NCI-H2107 (cell line): ENCODE results near the gene XPO1.
"Not testable (repeated sequence)": the region's sequence is repeated elsewhere in the genome, so short reads cannot be mapped to it uniquely, and the experiment has no call there.

Experiments used
- DNase-seq: peaks from one replicate; lab custom pipeline; 2025; lab: John Stamatoyannopoulos, UW

Gene XPO1

DNA sequence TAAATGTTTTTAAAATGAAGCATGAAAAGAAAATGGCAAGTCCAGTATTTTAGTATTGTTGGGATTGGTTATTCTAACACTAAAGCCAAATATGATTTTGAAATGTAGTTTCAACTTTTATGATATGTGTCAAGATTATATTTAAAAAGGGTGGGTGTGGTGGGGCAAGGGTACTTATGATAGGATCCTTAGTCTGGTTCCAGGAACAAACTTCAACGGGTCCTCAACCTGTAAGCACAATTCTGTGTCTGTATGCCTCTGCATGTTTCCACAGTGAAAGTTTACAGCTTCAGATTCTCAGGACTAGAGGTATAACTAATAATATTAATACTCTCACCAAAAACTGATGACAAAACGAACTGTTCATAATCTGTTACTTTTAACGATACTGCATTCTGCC lies 73.1 kb downstream of the XPO1 start:
- DNase-seq = no peak

DNA sequence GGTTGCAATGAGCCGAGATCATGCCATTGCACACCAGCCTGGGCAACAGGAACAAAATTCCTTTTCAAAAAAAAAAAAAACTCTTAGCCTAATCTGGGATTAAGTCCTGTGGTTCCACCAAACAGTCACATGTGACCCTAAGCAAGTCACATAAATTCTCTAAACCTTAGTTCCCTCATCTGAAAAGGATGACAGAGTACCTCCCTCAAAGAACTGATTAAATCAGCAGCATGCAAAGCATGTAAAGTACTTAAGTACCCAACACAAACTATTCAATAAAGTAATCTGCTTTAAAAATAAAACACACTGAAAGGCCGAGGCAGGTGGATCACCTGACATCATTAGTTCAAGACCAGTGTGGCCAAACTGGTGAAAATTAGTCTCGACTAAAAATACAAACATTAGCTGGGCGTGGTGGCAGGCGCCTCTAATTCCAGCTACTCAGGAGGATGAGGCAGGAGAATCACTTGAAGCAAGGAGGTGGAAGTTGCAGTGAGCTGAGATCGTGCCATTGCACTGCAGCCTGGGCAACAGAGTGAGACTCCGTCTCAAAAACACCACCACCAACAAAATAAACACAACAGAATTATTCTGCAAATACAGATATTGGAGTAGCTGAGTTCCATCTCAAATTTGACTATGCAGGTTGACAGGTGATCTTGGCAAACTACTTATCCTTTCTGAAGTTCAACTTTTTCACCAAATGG lies 74.2 kb downstream of the XPO1 start:
- DNase-seq = no peak

DNA sequence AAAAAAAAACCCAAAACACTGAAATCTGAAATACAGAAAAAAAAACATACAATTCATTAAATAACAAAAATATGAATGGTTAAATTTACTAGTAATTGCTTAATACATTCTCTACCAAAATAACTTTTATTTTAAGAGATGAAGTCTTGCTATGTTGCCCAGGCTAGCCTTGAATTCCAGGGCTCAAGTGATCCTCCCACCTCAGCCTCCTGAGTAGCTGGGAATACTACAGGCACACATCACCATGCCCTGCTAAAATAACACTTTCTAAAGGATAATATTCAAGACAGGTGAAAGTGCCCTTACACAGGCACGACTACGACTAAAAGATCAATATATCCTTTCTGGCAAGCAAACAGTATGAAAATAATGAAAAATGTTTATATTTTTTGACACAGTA lies 76.8 kb downstream of the XPO1 start:
- DNase-seq = no peak

DNA sequence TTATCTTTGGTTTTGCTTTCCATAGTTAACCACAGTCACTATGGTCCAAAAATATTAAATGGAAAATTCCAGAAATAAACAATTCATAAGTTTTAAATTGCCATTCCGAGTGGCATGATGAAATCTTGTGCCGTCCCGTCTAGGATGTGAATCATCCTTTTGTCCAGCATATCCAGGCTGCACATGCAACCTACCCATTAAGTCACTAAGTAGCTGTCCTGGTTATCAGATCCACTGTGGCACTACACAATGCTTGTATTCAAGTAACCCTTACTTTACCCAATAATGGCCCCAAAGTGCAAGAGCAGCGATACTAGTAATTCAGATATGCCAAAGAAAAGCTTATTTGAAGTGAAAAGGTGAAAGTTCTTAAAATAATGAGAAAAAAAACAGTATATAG lies 78.0 kb downstream of the XPO1 start:
- no peak for DNase-seq

DNA sequence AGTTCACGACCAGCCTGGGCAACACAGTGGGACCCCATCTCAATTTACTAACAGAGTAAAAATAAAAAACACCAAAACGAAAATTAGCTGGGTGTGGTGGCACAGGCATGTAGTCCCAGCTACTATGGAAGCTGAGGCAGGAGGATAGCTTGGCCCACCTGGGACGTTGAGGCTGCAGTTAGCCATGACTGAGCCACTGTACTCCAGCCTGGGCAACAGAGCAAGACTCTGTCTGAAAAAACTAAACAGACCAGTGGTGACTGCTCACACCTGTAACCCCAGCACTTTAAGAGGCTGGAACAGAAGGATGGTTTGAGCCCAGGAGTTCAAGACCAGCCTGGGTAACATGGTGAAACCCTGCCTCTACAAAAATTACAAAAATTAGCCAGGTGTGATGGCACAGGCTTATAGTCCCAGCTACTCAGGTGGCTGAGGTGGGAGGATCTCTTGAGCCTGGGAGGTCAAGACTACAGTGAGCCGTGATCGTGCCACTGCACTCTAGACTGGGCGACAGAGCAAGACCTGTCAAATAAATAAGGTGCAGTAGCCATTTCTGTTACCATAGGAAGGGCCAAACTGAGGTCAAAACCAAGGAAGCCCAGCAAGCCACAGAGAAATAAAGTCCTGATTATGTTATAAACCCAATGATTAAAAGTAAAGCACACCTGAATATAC lies 81.3 kb downstream of the XPO1 start:
- no peak for DNase-seq

DNA sequence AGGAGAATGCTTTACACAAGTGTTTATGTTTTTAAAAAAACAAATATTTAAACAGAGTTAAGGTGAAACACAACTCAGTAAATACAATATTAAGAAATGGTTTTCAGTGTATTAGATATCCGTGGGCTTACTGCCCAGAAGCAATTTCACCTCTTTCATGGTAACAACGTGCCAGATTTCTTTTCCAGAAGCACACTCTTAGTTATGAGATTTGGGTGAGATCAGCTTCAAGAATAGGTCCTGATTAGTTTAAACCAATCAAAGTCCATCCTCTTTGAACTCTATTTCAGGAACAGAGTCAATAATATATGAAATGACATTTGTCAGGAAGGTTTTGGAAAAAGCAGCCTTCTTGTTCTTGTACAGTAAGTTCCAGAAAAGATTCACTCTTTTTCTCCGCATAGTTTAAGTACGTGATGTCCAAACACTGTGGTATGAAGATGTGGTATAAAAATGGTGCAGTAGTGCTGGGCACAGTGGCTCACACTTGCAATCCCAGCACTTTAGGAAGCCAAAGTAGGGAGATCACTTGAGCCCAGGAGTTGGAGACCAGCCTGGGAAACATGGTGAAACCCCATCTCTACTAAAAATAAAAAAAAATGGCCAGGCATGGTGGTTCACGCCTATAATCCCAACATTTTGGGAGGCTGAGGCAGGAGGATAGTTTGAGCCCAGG lies 81.9 kb downstream of the XPO1 start:
- no peak for DNase-seq

DNA sequence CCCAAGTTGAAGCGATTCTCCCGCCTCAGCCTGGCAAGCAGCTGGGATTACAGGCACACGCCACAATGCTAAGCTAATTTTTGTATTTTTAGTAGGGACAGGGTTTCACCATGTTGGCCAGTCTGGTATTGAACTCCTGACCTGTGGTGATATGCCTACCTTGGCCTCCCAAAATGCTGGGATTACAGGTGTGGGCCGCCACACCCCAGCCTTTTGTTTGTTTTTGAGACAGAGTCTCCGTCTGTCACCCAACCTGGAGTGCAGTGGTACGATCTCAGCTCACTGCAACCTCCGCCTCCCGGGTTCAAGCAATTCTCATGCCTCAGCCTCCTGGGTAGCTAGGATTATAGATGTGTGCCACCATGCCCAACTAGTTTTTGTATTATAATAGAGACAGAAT lies 83.2 kb downstream of the XPO1 start:
- DNase-seq = not testable (repeated sequence)

DNA sequence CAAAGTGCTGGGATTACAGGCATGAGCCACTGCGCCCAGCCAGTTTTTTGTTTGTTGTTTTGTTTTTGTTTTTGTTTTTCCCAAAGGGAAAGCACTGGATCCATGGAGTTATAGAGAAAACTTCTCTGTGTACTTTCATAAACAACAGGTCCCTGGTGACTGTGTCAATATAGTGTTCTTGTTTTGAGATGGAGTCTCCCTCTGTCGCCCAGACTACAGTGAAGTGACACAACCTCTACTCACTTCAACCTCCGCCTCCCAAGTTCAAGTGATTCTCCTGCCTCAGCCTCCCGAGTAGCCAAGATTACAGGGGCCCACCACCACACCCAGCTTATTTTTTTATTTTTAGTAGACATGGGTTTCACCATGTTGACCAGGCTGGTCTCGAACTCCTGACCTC lies 83.8 kb downstream of the XPO1 start:
- no peak for DNase-seq

DNA sequence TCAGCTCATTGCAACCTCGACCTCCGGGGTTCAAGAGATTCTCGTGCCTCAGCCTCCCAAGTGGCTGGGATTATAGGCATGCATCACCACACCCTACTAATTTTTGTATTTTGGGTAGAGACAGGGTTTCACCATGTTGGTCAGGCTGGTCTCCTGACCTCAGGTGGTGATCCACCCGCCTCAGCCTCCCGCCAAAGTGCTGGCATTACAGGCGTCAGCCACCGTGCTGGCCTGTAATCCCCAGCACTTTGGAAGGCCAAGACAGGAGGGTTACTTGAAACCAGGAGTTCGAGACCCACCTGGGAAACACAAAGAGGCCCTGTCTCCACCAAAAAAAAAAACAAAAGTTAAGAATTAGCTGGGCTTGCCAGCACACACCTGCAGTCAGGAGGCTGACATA lies 85.8 kb downstream of the XPO1 start:
- DNase-seq = no peak

DNA sequence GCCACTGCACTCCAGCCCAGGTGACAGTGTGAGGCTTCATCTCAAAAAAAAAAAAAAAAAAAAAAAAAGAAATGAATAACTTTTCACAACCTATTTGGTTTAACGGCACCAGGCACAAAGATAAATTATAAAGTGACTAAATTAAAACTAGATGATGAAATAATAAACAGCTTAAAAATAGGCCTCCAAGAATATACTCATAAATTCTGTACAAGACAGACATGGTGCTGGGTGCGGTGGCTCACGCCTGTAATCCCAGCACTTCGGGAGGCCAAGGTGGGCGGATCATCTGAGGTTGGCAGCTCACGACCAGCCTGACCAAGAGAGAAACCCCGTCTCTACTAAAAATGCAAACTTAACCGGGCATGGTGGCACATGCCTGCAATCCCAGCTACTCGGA lies 87.0 kb downstream of the XPO1 start:
- DNase-seq = no peak

DNA sequence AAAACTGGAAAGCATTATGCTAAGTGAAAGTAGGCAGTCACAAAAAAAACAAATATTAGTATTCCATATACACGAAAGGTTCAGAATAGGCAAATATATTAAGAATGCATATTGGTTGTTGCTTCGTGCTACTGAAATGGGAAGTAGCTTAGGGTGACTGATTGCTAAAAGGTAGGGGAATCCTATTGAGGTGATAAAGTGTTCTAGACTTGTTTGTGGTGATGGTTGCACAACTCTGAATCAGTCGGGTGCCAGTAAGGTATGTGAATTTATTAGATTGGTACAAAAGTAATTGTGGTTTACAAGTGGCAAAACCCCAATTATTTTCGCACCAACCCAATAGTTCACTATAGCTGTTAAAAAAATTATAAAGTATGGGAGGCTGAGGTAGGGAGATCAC lies 88.0 kb downstream of the XPO1 start:
- no peak for DNase-seq

DNA sequence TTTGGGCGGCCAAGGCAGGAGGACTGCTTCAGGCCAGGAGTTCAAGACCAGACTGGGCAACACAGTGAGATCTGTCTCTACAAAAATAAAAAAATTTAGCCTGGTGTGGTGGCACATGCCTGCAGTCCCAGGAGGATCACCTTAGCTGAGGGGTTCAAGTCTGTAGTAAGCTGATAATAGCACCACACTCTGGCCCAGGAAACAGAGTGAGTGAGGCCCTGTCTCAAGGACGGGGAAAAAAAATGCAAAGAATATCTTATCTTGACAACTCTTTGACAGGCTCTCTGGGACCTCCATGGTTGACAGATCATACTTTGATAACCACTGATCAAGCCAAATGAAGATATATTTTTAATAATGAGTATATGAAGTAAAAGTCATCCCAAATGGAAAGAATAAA lies 89.9 kb downstream of the XPO1 start:
- no peak for DNase-seq

DNA sequence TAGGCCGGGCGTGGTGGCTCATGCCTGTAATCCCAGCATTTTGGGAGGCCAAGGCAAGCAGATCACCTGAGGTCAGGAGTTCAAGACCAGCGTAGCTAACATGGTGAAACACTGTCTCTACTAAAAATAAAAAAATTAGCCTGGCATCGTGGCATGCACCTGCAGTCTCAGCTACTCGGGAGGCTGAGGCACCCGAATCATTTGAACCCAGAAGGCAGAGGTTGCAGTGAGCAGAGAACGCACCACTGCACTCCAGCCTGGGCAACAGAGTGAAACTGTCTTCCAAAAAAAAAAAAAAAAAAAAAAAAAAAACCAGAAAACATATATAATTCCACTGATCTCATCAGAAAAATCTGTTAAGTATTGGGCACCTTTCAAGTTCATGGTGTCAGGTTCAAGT lies 91.2 kb downstream of the XPO1 start:
- not testable (repeated sequence) for DNase-seq

DNA sequence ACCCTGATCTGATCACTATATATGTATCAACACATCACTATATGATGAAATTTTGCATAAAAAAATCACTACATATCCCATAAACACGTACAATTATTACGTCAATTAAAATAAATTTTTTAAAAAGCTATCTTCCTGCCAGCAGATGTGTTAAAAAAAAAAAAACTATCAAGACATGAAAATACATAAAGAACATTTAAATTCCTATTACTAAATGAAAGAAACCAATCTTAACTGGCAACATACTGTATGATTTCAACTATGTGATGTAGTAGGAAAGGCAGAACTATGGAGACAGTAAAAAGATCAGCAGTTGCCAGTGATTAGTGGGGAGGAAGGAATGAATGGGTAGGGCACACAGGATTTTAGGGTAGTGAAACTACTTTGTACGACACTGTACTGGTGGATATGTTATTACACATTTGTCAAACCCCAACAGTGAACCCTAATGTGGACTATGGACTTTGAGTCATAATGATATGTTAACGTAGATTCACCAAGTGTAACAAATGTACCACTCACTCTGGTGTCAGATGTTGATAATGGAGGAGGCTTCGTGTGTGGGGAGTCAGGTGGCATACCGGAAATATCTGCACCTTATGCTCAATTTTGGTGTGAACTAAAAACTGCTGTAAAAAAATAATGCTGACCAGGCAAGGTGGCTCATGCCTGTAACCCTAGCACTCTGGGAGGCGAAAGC lies 94.7 kb downstream of the XPO1 start:
- DNase-seq = no peak

DNA sequence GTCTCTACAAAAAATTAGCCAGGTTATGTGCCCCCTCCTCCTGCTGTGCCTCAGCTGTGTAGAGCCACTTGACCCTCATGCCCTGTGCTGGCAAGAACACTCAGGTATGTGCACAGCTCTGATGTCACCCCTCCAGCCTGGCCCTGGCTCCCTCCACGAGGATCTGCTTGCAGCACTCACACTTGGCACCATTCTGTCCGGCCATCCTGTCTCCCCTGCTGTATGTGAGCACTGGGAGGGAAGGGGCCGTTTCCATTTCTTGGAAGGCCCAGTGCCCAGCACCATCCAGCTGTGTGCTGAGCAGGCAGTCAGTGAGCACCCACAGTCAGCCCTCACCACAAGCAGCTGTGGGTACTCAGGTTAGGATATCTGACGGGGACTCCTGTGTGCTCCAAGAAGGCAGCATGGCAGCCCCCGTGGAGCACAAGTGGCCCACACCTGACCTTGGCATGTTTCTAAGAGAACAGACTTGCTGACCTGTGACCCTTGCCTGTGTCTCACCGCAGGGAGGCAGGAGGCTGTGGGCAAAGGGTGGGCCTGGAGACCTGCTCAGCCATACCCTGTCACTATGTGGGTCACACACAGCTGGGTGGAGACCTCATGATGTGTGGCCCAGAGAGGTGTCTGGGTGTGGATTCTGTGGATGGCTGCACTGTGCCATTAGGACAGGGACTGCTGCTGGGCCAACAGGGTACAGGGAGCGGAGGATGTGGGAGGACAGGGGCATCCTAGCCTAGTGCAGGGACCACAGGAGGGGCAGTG lies 98.7 kb downstream of the XPO1 start:
- no peak for DNase-seq

DNA sequence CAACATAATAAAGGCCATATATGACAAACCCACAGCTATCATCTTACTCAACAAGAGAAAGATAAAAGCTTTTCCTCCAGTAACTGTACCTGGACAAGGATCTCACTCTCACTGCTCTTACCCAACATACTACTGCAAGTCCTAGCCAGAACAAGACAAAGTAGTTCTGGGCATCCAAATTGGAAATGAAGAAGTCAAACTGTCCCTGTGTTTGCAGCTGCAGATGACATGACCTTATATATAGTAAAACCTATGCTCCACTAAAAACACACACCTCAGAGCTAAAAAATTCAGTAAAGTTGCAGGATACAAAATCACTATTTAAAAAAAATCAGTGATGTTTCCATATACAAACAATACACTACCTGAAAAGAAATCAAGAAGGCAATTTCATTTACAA lies 99.5 kb downstream of the XPO1 start:
- no peak for DNase-seq

DNA sequence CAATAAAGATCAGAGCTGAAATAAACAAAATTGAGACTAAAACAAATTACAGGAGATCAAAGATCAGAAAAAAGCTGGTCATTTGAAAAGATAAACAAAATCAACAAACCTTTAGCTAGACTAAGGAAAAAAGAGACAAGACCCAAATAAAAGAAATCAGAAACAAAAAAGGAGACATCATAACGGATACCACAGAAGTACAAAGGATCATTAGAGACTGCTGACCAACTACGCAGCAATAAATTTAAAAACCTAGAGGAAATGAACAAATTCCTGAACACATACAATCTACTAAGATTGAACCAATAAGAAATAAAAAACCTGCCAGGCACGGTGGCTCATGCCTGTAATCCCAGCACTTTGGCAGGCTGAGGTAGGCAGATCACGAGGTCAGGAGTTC lies 101.0 kb downstream of the XPO1 start:
- DNase-seq = no peak

DNA sequence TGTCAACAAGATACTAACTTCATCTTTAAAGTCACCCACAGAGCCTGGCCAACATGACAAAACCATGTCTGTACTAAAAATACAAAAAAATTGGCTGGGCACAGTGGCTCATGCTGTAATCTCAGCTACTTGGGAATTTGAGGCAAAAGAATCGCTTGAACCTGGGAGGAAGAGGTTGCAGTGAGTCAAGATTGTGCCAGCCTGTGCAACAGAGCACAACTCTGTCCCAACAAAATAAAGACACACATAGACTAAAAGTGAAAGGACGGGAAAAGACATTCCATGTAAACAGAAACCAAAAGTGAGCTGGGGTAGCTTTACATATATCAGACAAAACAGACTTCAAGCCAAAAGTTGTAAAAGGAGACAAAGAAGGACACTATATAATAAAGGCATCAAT lies 102.1 kb downstream of the XPO1 start:
- DNase-seq = no peak

DNA sequence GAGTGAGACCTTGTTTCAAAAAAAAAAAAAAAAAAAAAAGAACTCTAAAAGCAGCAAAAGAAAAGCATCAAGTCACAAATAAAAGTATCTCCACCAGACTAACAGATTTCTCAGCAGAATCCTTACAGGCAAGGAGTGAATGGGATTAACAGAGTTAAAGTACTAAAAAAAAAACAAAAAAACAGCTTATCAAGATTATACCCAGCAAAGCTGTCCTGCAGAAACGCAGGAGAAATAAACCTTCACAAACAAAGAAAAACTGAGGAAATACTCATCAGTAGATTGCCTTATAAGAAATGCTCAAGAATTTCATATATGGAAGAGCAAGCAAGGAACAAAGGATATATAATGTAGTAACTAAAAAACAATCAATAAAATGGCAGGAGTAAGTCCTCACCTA lies 102.9 kb downstream of the XPO1 start:
- DNase-seq = no peak

DNA sequence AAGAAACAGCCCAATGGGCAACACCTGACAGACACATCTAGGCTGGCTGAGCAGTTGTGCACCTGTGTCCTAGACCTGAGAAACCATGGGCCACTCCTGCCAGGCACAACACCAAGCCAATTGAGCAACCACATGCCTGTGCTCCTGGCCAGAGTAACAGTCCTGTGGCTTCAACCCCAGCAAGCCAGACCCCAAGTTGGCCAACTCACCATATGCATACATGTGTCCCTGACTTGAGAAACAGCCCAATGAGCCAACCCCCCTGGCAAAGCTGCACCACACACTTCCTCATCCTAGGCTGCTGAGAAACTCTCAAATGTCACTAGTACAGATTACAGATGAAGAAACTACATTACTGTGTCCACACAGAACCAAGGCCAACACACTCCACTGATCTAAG lies 103.8 kb downstream of the XPO1 start:
- DNase-seq = no peak

DNA sequence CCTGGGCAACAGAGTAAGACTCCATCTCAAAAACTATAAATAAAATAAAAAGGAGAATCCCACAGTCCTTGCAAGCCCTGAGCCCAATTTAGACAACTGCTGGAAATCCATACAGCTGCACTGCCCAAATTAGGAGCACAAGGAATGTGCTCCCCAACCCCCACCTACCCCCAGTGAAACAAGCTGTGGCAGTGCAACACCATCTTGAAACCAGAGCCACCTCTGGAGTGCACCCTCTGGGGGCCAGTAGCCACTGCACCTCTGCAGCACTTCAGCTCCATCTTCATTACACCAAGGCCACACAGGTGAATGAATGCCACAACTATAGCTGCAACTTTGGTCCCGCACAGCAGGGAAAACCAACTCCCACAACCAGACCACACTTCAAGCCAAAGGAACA lies 104.5 kb downstream of the XPO1 start:
- no peak for DNase-seq

DNA sequence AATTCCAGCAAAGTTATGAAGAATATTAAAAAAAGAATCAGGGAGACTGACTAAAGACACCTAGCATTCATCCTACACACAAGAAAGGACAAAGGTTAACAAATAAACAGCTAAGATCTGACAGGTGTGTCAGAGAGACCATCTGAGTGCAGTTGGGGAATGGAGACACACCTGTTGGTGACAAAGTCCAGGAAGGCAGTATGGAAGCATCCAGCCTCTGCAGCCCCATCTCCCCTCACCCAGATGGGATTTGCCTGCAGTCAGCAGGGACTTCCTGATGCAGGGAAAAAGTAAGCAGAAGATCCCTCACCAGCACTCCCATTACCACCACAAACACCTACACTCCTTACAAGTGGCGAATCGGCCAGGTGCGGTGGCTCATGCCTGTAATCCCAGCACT lies 105.2 kb downstream of the XPO1 start:
- no peak for DNase-seq
